Mucosa of rectum (tissue), 2 donors: ENCODE measurements around the gene HYAL1.

Source experiments
- H3K27ac ChIP-seq, 2 donors: one replicate each; pipeline ENCODE4 v1.7.0; 2013; ENCODE audit warnings: inconsistent platforms in 2 of 2, low read depth in 2 of 2, low read length in 2 of 2
- H3K27me3 ChIP-seq, 2 donors: one replicate each; pipeline ENCODE4 v1.7.0; 2013; ENCODE audit warnings: low read length in 2 of 2; ENCODE audit not compliant: control insufficient read depth in 2 of 2, insufficient read depth in 2 of 2
- H3K36me3 ChIP-seq, 2 donors: one replicate each; pipeline ENCODE4 v1.7.0; 2013; ENCODE audit warnings: low read length in 2 of 2; ENCODE audit not compliant: control insufficient read depth in 2 of 2, insufficient read depth in 2 of 2
- H3K4me1 ChIP-seq, 2 donors: one replicate each; pipeline ENCODE4 v1.7.0; 2013; ENCODE audit warnings: low read length in 2 of 2, mild to moderate bottlenecking in 1 of 2; ENCODE audit not compliant: control insufficient read depth in 2 of 2, insufficient read depth in 2 of 2
- H3K4me3 ChIP-seq, 2 donors: one replicate each; pipeline ENCODE4 v1.7.0; 2013; ENCODE audit warnings: low read length in 2 of 2
- H3K9ac ChIP-seq, 2 donors: one replicate each; pipeline ENCODE4 v1.7.0; 2013; ENCODE audit warnings: low read length in 2 of 2, low read depth in 1 of 2, mild to moderate bottlenecking in 1 of 2
- H3K9me3 ChIP-seq, 2 donors: one replicate each; pipeline ENCODE4 v1.7.0; 2013; ENCODE audit warnings: low read length in 2 of 2; ENCODE audit not compliant: control insufficient read depth in 2 of 2
- donor health status: healthy.
- donor health status: Normal muscosa, but diverticular disease.

HYAL1 gene

GRCh38 chr3:50268703-50269451 lies 34.5 kb downstream of the HYAL1 start, which contains the start of gene SEMA3B:
TSS of gene SEMA3B (plus strand) at chr3:50269147. CDS start at chr3:50269241, 94 bp downstream.
- H3K27me3 ChIP-seq = peaks cover 0 to 1% of the 10 kb centered on the region in 2 donors

GRCh38 chr3:50268276-50268675 lies 35.1 kb downstream of the HYAL1 start:
- no peaks in the 10 kb centered on the region for H3K27me3 ChIP-seq
- H3K27ac ChIP-seq = peak overlapping the region; percentile 96 to 97
- H3K9me3 ChIP-seq = no peaks in the 10 kb centered on the region
- H3K4me3 ChIP-seq = peak overlapping the region; percentile 71 to 79
- peaks cover 0 to 3% of the 10 kb centered on the region in 2 donors for H3K36me3 ChIP-seq
- H3K9ac ChIP-seq = peak overlapping the region; percentile 75 to 93
- peaks cover 66 to 75% of the 10 kb centered on the region in 2 donors for H3K4me1 ChIP-seq

More at GRCh38 chr3:50268703-50269451, 34.5 kb downstream of the HYAL1 start, which contains the start of gene SEMA3B:
- Histone ChIP-seq H3K4me1 (peaks cover 70 to 79% of the 10 kb centered on the region in 2 donors), H3K4me3 (peak within 1 kb of the TSS; percentile 71 to 79), H3K36me3 (peaks cover 0 to 3% of the 10 kb centered on the region in 2 donors), H3K27ac (peak within 1 kb of the TSS; percentile 96 to 97), H3K9me3 (no peaks in the 10 kb centered on the region), H3K9ac (peak within 1 kb of the TSS; percentile 93 to 94)

GRCh38 chr3:50267280-50267913 lies 36.0 kb downstream of the HYAL1 start:
- Histone ChIP-seq H3K9ac (peak overlapping the region; percentile 88 to 93), H3K27ac (peak overlapping the region; percentile 96 to 97), H3K36me3 (peaks cover 0 to 3% of the 10 kb centered on the region in 2 donors), H3K4me1 (peaks cover 62 to 69% of the 10 kb centered on the region in 2 donors), H3K4me3 (peak overlapping the region; percentile 63 to 79), H3K9me3 (no peaks in the 10 kb centered on the region), H3K27me3 (no peaks in the 10 kb centered on the region)

GRCh38 chr3:50266836-50267235 lies 36.5 kb downstream of the HYAL1 start:
- Histone ChIP-seq H3K4me3 (peak overlapping the region; percentile 63 to 72), H3K9ac (peak overlapping the region; percentile 88 to 93), H3K27ac (peak overlapping the region; percentile 96 to 97), H3K27me3 (no peaks in the 10 kb centered on the region), H3K36me3 (peaks cover 0 to 3% of the 10 kb centered on the region in 2 donors), H3K4me1 (peaks cover 61 to 69% of the 10 kb centered on the region in 2 donors), H3K9me3 (no peaks in the 10 kb centered on the region)

- no peaks in the 10 kb centered on the region for H3K9me3 ChIP-seq
- H3K4me1 ChIP-seq = peaks cover 57 to 63% of the 10 kb centered on the region in 2 donors
- H3K9ac ChIP-seq = peak overlapping the region in 1 of 2 donors; percentile 93
- H3K27ac ChIP-seq = peak overlapping the region; percentile 96 to 97
- peak overlapping the region in 1 of 2 donors; percentile 72 for H3K4me3 ChIP-seq
- H3K27me3 ChIP-seq = no peaks in the 10 kb centered on the region
- H3K36me3 ChIP-seq = no peaks in the 10 kb centered on the region
Observed at GRCh38 chr3:50266017-50266416, 37.4 kb downstream of the HYAL1 start.

- Histone ChIP-seq H3K27me3 (no peaks in the 10 kb centered on the region), H3K36me3 (no peaks in the 10 kb centered on the region), H3K4me1 (peaks cover 57 to 63% of the 10 kb centered on the region in 2 donors), H3K9me3 (no peaks in the 10 kb centered on the region), H3K27ac (peak overlapping the region; percentile 96 to 97), H3K4me3 (no peak overlapping the region), H3K9ac (peak overlapping the region in 1 of 2 donors; percentile 36)
Observed at GRCh38 chr3:50265571-50265970, 37.8 kb downstream of the HYAL1 start.

GRCh38 chr3:50264964-50265485 lies 38.3 kb downstream of the HYAL1 start:
- Histone ChIP-seq H3K27ac (peak overlapping the region; percentile 96 to 97), H3K4me3 (no peak overlapping the region), H3K27me3 (no peaks in the 10 kb centered on the region), H3K4me1 (peaks cover 57 to 61% of the 10 kb centered on the region in 2 donors), H3K9me3 (no peaks in the 10 kb centered on the region), H3K36me3 (no peaks in the 10 kb centered on the region), H3K9ac (peak overlapping the region in 1 of 2 donors; percentile 36)

- Histone ChIP-seq H3K9me3 (no peaks in the 10 kb centered on the region), H3K4me1 (peaks cover 54 to 58% of the 10 kb centered on the region in 2 donors), H3K4me3 (no peak overlapping the region), H3K27ac (peak overlapping the region; percentile 96 to 97), H3K36me3 (no peaks in the 10 kb centered on the region), H3K9ac (peak overlapping the region; percentile 24 to 36), H3K27me3 (no peaks in the 10 kb centered on the region)
Observed at GRCh38 chr3:50264383-50264963, 38.9 kb downstream of the HYAL1 start.

GRCh38 chr3:50263478-50264382 lies 39.6 kb downstream of the HYAL1 start:
- peak overlapping the region; percentile 40 to 96 for H3K27ac ChIP-seq

More at GRCh38 chr3:50263478-50264382, 39.6 kb downstream of the HYAL1 start:
- H3K9ac ChIP-seq = no peak overlapping the region
- H3K4me1 ChIP-seq = peaks cover 50 to 53% of the 10 kb centered on the region in 2 donors
- no peaks in the 10 kb centered on the region for H3K9me3 ChIP-seq
- no peaks in the 10 kb centered on the region for H3K27me3 ChIP-seq
- H3K36me3 ChIP-seq = peaks cover 0 to 1% of the 10 kb centered on the region in 2 donors
- H3K4me3 ChIP-seq = no peak overlapping the region
